GM18909 (cell line): ENCODE measurements around the gene SHISA2.
"Not testable (repeated sequence)": the region's sequence is repeated elsewhere in the genome, so short reads cannot be mapped to it uniquely, and the experiment has no call there.

Experiments used
- ATAC-seq: cut with Tn5 transposase; IDR thresholded peaks from one replicate; pipeline ENCODE4 v1.9.1; 2021; ENCODE audit warnings: mild to moderate bottlenecking; ENCODE audit not compliant: unreplicated experiment, poor library complexity

SHISA2 gene

DNA sequence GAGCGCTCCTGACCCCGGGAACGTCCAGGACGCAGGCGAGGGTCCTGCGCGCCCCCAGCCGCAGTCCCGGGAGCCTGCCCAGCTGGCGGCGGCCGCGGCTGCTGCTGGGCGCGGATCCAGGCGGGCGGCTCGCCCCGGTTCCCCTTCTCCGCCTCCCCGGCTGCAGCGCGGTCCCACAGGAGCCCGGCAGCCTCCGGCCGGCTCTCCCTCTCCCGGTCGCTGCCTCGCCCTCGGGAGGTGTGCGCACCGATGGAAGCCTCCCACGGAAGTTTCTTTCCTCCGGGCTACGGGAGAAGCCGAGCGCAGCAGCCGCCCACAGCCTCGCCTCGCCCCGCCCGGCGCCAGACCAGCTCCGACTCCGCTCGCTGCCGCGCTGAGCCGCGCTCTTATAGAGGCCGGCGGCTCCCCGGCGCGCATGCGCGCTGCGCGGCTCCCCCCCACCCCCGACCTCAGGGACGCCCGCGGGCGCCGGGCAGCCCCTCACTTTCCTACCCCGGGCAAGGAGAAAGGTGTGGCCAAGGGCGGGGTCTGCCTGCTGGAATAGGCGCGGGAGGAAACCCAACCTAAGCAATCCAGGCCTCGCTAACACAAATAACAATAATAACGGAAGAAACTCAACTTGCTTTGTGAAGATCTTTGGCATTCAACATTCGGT, at the start of gene SHISA2:
Gene SHISA2 (minus strand): TSS at position 360 of the 655 bp plus-strand sequence. CDS start 1,041 bp downstream, outside the sequence.
- peak; percentile 56 for ATAC-seq

DNA sequence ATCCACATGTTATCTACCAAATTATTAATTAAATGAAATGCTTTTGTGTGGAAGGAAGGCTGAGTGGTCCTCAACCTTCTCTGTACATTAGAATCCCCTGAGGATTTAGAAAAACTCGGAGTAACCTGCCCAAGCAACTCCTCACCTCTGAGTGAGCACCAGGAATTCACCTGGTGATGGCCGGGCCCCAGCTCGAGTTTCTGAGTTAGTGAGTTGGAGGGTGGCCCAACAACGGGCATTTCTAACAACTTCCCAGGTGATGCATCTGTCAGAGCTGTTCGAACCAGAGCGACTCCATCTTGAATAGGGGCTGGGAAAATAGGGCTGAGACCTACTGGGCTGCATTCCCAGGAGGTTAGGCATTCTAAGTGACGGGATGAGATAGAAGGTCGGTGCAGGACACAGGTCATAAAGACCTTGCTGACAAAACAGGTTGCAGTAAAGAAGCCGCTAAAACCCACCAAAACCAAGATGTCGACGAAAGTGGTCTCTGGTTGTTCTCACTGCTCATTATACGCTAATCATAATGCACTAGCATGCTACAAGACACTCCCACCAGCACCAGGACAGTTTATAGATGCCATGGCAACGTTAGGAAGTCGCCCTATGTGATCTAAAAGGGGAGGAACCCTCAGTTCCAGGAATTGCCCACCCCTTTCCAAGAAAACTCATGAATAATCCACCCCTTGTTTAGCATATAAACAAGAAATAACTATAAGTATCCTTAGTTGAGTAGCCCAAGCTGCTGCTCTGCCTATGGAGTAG, 44.2 kb upstream of the SHISA2 start:
- no peak for ATAC-seq

DNA sequence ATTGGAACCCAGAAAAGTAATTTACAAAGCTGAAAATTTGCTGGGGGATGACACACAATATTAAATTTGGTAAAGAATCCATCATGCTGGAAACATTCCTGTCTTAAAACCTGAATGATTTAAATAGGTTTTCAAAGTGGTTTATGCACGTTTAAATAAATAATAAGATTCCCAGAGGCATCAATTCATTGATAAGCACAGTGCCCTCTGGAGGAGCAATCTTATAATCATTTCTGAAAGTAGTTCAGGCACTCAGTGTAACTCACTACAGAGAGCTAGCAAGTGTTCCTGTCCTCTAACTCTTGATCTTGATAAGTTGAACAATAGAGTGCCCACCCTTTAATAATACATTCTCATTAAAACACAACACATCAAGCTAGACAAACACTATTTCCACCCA, 43.5 kb upstream of the SHISA2 start:
- no peak for ATAC-seq

DNA sequence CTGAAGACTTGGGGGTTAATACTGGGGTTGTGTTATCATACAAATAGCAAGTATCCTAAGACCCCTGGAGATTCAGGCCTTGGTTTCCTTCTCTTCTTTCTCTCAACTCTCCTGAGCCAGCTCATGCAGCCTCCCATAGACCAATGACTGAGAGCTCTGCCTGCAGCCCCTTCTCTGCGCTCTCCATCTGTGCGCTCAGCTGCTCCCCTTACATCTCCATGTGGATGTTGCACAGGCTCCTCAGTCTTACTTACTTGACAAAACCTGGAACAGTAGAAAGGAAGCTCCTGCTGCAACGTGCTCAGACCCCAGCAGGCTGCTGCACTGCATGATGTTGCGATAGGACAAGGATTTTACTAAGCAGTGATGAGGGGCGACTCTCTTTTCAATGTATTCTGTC, 25.0 kb upstream of the SHISA2 start:
- ATAC-seq: not testable (repeated sequence)

DNA sequence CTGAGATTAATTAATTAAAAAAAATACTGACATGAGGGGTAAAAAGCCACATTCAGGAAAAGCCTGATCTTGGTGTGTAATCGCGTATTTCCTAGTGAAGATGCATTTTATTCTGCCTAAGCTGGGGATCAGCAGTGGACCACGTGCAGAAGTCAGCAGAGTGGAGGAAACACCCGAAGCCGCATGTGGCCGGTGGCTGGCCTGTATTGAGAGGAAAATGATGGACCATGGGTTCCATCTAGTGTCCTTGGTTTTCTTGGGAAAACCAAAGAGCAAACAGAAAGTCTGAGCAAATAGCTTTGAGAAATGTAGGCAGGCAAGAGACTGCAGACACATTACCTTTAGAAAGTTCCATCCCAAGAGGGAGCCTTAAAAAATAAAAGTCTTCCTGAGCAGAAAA, 23.7 kb upstream of the SHISA2 start:
- ATAC-seq: no peak

DNA sequence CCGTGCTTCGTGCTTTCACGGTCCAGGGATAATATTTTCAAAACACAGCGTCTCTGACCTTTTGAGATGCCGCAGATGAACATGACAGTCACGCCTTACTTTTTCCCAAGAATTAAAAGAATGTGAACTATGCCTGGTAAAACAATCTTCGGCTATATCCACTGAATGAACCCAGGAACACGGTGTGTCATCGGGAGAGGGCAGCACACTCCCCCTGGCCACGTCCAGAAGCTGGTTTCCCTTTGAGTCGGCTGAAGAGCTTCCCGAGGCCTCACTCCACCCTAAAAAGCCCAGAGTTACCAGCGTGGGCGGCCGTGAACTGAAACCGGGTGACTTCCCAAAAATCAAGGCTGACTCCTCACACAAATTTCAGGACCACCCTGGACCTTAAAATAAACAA, 22.9 kb upstream of the SHISA2 start:
- no peak for ATAC-seq

DNA sequence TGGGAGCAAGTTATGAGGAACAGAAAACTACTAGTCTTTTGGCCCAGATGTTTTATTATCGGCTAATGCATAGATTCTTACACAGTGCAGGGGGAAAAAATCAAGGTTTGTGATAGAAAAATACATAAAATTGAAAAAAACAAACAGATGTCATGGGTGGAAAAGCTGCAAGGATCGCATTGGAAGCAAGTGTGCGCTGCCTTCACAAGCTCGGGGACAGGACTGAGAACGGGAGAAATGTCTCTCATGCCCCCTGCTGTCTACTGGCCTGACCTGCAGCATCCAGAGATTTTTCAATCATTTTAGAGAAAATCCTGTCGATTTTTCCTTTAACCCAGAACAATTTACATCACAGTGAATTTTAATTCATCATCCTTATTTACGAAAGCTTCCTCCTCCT, 20.5 kb upstream of the SHISA2 start:
- peak; percentile 47 for ATAC-seq

DNA sequence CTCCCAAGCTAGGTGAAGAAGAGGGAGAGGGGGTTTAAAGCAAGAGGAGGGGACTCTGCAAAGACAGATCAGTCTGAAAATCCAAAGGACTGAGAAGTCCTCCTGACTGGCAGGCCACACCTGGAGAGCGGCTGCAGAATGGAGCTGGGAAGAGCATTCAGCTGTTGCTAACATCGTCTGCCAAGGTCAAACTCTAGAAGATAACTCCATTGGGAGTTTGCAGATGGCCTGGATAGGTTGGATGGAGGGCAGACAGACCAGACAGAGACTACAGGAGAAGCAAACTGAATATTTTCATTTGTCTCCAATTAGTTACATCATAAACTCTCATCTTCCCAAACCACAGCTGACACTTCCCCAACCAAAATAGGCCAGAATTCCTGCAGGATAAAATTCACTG, 19.9 kb upstream of the SHISA2 start:
- no peak for ATAC-seq

DNA sequence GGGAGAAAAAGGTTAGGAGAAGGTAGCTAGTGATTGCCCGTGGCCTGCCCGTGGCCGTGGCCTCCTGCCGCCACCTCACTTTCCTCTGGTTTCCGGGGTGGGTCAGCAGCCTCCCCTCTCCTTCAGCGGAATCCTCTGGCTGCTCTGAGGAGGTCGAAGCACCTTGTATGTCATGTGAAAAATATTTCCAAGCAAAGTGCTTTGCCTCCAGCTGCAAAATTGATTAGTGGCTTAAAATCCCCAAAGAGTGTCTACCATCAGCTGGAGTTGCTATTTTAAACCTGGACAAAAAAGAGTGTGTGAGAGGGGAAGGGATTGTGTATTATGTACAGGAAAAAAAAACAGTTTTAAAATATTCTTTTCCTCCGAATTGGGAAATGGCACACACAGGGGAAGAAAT, 17.8 kb upstream of the SHISA2 start:
- ATAC-seq: not testable (repeated sequence)

DNA sequence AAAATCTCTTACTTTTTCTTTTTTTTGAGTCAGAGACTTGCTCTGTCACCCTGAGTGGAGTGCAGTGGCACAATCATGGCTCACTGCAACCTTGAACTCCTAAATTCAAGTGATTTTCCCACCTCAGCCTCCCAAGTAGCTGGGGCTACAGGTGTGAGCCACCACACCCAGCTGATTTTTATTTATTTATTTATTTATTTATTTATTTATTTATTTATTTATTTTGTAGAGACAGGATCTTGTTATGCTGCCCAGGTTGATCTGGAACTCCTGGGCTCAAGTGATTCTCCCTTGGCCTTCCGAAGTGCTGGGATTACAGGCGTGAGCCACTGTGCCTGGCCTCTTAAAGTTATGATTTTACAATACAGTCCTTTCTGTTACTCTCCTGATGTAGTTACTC, 16.6 kb upstream of the SHISA2 start:
- ATAC-seq: not testable (repeated sequence)

DNA sequence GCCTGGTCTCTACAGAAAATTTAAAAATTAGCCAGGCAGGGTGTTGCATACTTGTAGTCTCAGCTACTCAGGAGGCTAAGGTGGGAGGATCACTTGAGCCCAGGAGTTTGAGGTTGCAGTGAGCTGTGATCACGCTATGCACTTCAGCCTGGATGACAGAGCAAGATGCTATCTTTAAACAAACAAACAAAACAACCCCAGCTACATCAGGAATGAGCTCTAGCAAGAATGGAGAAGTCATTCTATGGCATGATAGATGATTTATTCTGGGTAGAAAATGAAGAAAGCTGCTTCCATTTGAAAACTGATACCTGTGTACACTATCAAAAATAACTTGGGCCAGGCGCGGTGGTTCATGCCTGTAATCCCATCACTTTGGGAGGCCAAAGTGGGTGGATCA, 15.8 kb upstream of the SHISA2 start:
- no peak for ATAC-seq

DNA sequence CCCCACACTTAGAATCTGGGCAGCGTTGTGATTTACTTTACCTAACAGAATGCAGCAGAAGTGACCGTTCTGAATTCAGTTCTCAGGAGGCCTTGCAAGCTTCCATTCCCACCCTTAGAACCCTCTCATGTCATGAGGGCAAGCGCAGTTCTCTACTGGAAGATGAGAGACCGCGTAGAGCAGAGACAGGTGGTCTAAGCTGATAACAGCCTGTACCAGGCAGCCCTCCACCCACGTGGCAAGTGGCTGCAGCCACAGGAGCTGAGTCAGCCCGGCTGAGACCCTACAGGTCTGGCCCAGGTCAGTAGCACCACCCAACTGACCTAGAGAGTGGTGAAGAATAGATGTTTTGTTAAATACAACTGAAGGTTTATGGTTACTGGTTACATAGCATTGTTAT, 14.7 kb upstream of the SHISA2 start:
- not testable (repeated sequence) for ATAC-seq

DNA sequence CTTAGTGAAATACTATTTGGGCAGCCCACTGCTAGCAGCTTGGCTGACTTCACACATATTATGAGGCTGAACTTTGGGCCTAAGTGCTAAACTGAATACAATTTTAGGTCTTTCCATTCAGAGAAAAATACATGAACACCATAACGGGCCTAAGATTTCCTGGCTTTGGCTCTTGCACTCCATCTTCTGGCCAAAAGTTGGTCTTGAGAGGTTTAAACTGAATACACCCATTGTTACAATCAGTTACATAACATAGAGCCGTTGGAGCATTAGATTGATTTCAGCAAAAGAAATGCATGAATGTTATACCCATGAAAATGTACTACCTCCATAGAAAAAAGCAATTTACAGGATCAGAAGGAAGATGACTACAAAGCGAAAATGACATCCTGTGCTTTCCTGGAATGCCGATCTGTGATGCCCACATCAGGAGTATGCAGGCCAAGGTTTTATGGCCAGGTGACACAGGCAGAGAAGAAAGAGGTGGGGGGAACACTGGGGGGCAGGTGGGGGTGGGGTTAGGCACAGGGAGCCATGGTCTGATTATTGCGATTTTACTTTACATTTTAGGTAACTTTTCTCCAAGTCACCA, 11.1 kb upstream of the SHISA2 start:
- no peak for ATAC-seq

DNA sequence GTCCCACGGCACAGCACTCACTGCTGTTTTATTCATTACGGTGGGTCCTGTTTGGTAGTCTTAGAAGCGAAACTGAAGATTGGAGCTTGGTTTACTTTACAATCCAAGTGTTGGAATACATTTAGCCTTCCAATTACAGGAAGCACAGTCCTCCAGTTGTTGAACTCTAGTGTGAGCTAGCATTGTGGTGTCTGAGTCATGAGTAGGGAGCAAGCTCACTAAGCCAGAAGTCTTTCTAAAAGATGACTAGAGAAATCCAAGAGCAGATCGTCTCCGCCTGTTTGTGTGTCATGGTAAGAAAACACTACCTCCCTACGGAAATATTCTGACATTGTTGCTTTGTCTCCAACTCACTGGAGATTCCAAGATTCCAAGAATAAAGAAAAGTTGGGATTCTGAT, 10.1 kb upstream of the SHISA2 start:
- ATAC-seq: no peak

DNA sequence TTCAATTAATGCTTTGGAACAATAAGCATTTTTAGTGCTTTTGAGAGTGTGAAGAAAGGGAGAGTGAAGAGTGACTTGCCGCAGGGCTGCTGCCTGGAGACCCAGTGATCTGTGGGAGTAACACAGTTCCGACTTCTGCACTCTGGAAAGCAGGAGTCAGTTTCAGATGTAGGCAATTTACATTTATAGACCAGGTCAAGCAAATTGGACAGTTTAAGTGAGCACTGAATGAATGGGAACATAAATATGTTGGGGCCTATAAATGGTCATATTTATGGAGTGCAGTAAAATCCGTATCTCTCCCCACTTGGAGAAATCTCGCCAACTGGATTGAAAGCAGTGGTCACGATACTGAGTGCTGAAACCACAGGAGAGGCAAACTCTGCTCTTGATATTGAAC, 9.4 kb upstream of the SHISA2 start:
- ATAC-seq: no peak

DNA sequence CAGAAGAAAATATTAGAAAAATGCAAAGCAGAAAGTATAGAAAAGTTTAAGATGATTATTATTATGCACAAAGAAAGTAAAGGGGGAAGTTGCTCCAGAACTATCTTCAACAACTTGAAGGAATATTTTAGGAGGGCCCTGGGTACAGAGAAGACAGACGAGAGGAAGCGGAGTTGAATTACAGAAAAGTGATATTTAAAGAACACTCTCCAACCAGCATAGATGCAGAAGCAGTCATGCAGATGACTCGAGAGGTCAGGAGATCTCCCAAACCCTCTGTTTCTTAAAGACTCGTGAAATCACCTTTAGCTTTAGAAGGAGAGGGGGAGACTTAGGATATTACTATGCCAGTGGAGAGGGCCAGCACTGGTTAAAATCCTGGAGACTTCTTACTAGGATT, 8.5 kb upstream of the SHISA2 start:
- no peak for ATAC-seq

DNA sequence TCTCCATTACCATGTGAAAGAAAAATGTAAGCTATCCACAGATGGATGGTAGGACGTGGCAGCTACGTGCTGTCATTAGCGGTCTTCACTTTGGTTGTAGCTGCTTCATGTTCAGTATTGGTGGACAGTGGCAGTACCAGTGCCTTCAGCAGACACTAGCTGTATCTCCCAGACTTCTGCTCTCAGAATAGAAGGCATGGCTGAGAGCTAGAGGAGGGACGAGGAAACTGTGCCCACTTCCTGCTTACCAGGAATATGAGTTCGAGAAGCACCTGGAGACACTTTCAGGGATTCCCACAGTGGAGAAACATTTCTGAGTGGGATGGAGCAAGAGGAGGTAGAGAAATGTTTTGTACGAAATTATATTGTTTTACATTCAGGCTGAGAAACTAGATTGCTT, 6.9 kb upstream of the SHISA2 start:
- no peak for ATAC-seq

DNA sequence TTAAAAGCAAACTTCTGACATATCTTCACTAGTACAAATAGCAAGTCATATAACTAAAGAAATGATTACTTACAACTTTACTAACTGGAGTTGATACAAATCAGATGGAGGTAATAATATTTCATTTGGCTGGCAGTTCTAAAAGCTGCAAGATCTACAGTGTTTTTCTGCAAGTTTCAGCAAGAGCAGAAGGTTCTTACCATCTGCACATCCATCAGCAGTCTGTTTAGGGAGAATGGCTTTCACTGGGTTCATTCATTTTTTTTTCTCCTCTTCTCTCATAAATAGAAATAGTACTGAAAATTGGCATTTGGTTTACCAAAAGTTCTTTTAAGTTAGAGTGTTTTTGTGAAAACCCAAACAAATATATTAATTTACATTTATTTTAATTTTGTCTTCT, 3.1 kb upstream of the SHISA2 start:
- ATAC-seq: no peak

DNA sequence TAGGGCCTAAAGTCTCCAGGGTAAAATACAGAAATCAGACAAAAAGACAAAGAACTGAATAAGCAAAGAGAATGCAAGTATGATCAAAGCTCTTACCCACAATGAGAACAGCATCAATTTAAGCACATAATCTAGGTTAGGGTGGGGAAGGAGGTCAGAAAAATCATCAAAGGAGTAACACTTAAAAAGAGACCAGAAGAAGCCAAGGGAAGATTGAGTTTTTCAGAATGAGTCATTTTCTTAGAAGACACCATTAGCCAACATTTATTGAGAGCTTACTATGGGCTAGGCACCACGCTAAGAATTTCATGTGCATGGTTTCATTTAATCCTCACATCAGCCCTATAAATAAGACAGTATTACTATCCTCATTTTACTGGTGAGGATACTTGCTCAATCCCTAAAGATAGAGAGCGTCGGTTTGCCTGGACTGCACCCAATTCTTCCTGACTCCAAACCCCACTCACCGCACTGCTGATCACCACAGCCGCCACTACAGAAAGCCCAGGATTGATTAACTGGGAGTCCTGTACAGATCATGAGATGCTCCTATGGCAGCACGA, 1.7 kb upstream of the SHISA2 start:
- ATAC-seq: no peak

DNA sequence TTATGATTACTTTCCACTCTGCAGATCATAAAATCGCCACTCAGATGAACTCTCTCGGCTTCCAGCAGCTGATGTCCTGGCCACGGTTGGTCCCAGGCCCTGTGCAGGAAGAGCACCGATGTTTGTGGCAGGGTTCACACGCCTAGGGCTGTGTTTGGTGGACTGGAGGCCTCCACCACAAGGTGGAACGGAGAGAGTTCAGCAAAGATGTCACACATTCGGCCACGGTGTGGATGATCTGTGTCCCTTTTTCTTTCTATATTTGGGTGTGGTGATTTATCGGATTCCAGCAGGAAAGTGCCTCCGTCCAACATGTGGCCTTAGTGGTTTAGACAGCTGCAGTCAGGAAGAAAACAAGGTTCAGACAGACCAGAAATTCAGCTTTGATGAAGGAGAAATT, 521 bp upstream of the SHISA2 start:
- no peak for ATAC-seq

DNA sequence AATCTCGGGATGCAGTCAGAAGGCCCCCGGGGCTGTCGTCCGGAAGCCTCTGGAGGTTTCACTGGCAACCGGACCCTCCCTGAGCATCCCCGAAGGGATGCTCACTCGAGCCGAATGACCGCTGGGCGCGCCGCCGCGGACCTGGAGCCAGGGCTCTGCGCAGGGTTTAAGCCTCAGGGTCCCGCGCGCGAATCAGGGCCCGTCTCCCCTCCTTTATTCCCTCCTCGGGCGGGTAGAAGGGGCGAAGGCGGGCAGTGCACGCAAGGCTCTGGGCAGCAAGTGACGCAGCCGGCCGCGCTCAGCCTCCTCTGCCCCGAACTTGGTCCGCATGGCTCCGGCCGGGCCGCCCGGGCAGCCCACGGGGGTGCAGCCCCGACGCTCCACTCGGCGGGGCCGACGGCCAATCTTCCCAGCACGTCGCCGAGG, 572 bp downstream of the SHISA2 start:
- peak; percentile 16 for ATAC-seq
